ELR (cell line): ENCODE data around the gene PPP2R5C.
A peak's percentile ranks its signal among the peaks of the same experiment; 100 is the strongest.

Source experiments
- DNase-seq: peaks from one replicate; pipeline ENCODE4 v3.0.0-alpha.2; 2015; ENCODE audit warnings: low read depth

Gene PPP2R5C

DNA sequence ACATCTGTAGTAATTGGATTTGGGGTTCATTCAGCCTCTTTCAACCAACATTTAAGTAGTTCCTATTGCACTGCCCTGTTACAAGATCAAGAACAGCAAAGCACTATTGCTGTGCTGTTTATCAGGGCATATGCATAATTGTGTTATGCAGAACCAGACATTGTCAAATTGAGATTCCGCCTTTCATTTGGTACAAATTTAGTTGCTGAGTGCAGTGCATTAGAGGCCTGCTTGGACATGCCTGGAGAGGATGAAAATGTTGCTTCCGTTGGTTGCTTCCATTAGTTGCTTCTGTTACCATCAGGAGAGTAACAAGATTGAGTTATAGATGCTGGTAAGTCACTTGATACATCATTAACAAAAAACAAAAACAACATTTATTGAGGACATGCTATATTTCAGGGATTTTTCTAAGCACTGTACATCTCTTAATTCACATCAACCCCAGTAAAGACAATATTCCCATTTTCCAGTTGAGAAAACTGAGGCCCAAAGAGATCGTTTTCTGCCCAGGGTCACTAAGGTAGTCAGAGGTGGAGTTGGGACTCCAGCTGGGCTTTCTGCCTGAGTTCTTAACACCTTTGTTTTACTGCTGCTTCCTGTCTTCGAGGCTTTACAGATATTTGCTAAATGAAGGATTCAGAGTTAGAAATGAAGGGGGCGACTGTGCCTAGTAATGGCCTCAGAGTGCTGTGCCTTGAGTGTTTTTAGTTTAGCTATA, 79.3 kb downstream of the PPP2R5C start:
- no peak for DNase-seq

DNA sequence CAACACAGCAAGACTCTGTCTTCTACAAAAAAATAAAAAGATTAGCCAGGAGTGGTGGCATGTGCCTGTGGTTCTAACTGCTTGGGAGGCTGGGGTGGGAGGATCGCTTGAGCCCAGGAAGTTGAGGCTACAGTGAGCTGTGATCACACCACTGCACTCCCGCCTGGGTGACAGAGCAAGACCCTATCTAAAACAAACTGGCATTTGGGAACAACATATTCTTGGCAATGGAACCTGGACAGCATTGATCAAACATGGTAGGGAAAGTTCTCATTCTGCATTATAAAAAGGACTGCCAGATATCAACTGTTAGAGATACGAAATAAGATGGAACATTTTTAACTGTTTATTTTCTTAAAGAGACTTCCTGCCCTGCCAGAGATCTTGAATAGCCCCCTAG, 81.5 kb downstream of the PPP2R5C start:
- DNase-seq: no peak

DNA sequence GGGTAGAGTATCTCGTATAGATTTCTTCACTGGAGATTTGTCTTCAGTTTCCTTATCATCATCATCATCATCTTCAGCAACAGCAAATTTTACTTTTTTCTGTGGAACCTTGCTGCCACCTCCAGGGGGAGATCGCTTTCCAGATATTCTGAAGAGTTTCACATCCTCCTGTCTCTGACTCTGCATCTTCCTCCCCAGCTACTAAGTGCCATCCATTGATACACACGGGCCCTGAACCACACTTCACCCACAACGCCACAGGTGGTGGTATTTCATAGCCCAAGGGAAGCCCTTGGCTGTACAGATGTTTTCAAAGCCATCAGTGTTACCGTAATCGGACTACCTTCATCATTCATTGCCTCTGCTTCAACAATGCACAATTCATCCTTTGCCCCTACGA, 82.2 kb downstream of the PPP2R5C start:
- DNase-seq: peak; percentile 23

DNA sequence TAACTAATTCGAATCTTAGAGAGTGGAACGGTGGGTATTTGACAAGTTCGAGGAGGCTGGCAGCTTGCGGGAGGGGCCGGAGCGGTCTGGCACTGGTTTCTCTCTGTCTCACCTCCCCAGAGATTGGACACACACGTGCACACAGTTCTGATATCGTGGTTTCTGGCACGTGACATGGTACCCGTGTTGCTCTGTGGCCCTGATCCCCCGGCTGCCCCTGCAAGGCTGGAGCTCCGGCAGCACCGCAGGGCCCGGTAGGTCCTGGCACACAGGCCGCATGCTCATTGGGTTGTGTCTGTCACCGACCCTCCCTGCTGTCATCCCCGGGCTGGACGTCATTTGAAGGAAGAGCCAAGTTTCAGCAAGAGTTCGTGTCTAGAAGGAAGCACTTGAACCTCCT, 82.7 kb downstream of the PPP2R5C start:
- DNase-seq: no peak

DNA sequence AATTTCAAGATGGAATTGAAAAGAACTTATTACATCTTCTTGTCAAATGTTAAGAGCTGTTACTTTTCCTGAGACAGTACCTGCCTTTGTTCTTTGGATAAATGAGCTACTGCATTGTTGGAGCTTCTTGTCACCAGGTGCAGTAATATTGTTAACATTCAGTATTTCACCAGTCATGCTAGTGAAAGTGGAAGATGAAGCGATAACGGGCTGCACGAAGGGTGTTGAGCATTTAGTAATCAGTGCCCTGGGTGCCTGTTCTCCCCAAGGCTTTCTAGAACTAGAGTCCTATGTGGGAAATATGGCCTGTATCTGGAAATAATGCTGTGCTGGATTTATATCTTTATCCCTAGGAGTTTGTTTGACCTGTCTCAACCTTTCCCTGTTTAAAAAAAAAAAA, 83.2 kb downstream of the PPP2R5C start:
- no peak for DNase-seq

DNA sequence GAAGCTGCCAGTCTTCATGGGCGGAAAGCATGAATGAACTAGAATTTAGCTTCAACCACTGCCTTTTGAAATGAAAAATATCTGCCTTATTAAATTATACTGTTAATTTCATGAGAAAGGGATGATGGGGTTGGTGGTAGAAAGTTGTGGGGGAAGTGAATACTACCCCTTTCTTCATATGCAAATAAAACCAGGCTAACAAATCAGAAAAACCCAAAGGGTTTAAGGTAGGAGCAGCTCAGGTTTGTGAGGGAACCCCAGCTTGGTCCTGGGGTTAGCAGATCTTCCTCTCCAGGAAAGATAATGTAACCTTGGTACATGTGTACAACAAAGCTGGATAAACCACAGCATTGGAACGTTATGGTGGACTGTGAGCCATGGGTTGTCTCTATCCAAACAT, 84.0 kb downstream of the PPP2R5C start:
- no peak for DNase-seq

DNA sequence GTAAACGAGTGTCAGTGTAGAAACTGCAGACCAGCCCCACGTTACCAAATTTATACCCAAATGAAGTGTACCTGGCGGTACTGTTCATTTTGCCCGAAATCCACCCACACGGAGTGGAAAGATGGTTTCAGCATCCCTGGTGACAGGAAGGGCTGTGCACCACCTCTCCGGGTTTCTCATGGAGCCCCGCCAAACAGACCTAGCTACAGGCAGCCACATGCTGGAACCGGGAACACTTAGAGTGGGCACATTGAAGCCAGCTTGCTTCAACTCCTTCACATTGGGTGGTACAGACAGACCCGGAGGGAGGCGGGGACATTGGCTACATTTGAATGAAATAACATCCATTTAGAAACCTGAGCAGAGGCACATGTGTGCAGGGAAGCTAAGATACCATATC, 84.4 kb downstream of the PPP2R5C start:
- DNase-seq: no peak

DNA sequence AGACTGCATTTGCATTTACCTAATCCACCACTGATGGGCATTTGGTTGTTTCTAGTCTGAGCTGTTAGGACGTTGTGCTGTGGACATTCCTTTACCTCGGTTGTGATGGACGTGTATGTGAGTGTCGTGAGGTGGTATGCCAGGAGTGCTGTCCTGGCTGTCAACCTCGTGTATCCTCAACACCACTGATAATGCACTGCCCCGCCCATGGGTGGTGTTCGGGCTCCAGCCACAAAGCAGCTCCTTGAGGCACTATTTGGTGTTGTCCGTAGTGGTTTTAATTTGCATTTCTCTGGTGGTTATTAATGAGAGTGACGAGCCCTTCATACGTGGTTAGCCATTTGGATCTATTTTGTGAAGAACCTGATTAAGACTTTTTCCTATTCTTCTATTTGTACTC, 87.6 kb downstream of the PPP2R5C start:
- no peak for DNase-seq

DNA sequence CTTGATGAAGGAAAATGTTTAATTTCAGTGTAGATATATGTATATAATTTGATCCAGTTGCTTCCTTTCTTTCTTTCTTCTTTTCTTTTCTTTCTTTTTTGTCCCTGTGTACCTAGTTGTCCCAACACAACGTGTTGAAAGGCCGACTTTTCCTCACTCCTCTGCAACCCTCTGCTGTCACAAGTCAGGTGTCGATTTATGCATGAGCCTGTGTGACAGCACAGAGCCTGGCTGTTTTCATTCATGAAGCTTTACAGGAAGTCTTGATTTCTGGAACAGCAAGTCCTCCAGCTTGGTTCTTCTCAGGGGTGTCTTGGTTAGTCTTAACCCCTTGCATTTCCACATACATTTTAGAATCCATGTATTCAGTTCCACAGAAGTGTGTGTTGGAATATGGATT, 88.1 kb downstream of the PPP2R5C start:
- DNase-seq: no peak

DNA sequence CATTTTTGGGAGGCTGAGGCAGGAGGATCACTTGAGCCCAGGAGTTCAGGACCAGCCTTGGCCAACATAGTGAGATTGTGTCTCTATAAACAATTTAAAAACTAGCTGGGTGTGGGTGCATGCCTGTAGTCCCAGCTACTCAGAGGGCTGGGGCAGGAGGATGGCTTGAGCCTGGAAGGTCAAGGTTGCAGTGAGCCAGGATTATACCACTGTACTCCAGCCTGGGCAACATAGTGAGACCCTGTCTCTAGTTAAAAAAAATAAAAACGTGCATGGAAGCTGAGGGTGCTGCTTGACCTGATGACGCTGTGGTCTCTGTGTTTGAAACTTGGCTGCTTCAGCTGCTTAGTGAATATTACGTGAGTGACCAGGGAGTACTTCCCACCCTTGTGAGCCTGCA, 89.7 kb downstream of the PPP2R5C start:
- DNase-seq: no peak

DNA sequence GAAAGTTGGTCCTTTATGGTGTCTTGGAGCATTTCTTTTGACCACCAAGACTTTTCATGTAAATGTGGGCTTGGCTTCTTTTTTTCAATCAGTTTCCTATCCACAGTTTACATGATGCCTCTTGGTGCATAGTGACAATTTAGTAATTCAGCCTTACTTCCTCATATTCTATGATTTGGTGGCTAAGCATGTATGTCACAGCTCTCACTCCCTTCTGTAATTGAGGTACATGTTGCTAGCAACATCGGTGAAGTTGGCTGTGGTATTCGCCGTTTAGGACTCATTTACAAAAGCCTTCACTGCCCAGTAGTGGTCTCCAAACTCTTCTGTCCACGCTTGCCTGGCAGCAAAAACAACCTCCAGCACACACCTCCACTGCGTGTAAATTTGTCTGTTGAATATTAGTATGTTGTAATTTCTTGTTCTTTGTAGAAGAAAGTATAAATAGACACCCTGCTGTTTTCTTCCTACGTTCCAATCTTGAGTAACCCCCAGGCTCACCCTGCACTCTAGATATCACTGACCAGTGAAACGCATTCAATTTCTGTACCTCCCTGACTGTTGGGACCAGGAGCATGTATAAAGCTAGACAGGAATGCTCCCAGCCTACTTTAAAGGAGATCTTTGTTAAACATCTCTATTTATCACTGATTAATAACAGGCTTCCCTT, 90.4 kb downstream of the PPP2R5C start:
- DNase-seq: no peak

DNA sequence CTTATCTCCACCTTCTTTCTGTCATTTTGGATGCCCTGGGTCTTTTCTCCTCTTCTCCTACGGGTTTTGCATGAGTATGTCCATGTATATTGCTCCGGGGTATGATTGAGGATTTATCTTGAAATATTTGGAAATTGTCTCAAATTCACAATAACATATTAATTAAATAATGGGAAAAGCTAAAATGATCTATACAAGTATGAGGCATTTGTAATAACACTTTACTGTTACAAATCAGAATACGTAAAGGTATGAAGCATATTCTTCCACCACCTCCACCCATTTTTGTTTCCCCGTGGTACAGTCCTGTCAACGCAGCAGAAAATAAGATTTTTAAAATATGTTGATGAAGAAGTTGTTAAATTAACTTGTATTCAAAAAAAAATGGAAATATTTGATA, 91.3 kb downstream of the PPP2R5C start:
- DNase-seq: no peak

DNA sequence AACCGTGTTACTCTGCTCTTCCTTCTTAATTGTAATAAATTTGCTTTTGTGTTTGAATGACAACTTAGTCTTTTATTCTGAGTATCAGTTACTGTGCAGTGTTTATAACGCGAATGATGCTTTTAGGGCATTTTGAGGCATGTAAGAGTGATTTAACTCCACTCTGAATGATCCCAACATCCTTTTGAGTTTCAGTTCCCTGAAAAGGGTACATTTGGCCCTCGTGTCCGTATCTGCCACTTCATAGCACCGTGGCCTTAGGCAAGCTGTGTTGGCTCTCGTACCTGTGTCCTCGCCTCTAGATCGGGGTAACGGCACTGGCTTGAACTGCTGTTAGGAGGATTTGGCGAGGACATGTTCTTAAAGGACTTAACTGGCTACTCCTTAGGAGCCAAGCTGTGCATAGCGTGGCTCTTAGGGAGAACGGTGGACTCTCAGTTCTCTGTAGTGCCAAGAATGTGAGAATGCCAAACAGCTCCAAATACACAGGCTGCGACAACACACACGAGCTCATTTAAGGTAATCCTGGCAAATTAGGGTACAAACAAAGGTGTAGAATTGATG, 92.0 kb downstream of the PPP2R5C start:
- no peak for DNase-seq

DNA sequence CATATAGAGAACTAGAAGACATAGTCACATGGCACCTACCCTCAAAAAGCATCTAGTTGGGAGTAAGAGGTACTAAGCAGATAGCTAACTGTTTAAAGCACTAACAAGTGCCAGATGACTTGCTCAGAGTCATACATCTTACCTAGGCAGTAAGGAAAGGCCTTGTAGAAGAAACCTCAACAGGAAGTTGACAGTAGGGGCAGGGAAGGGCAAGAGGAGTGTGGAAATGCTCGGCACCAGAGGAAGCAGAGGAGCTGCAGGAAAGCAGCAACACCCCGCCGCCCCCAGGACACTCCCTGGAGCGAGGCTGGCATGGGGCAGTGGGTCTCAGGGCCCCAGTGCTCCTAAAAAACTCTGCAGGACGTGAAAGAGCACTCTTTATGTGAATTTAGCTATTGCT, 92.9 kb downstream of the PPP2R5C start:
- DNase-seq: peak; percentile 27

DNA sequence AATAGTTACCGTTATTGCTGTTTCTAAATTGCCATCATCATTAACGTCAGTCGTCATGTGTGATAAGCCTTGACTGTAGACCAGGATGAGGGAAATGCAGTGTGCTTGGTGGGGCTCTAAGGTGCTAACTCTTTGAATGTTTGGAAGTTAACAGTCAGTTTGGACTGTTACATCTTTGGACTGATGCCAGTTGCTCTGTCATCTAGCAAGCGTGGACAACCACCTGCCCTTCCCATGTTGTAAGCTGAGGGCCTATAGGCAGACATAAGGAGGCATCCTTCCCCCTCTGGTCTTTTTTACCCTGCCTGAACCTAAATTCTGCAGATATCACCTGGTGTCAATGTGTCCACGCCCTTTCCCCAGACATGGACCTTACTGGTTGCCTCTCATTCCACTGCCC, 94.4 kb downstream of the PPP2R5C start:
- DNase-seq: no peak

DNA sequence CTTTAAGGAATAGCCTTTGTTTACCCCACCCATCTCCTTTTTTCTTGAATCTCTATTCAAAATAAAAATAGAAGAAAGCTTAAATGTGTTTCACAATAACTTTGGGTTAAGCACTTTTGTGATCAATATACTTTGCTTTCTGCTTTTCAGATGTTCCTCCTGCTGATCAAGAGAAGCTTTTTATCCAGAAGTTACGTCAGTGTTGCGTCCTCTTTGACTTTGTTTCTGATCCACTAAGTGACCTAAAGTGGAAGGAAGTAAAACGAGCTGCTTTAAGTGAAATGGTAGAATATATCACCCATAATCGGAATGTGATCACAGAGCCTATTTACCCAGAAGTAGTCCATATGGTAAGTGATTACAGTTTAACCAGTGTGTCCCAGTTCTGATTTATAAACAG, 95.0 kb downstream of the PPP2R5C start:
- DNase-seq: no peak

DNA sequence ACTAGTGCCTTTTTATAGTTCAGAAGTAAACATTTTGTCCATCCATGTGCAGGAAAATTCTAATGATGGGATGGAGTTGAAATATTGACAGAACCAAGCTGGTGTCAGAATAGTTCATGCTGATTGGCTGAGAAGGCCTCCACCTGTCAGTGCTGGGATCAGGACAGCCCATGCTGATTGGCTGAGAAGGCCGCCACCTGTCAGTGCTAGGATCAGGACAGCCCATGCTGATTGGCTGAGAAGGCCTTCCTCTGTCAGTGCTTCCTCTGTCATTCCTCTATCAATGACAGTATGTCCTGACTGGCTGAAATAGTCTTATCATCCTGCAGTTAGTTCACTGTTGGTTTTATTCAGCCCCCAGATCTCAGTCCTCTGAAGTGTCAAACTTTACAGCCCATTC, 95.7 kb downstream of the PPP2R5C start:
- DNase-seq: no peak

DNA sequence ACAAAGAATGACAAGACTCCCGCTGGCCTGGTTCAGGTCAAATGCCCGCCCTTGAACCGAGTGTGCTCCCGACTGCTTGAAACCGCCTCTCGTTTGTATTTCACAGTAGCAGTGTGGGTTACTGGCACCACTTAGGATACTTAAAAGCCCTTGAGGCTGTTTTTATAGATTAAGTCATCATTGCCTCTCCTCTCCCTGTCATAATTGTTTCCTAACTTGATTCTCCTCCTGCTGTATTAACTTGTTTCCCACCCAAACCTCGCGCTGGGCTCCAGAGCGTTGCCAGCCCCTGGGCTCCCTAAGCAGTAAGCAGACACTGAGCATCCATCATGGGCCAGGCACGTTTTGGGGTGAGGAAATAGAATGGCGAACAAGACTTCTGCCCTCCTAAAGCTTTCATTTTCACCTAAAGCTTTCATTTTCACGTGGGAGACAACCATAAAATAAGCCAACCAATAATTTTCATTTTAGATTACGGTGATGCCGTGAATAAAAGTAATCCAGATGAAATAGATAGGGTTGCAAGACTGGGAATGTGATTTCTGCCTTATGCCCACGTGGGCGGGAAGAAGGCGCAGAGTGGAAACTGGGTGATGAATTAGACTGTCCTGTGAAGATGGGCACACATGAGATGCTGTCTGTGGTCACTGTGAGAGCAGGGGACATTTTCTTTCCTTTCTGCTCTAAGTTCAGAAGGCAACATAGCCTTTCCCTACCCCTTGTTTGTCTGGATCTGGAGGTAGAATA, 97.5 kb downstream of the PPP2R5C start:
- DNase-seq: no peak

DNA sequence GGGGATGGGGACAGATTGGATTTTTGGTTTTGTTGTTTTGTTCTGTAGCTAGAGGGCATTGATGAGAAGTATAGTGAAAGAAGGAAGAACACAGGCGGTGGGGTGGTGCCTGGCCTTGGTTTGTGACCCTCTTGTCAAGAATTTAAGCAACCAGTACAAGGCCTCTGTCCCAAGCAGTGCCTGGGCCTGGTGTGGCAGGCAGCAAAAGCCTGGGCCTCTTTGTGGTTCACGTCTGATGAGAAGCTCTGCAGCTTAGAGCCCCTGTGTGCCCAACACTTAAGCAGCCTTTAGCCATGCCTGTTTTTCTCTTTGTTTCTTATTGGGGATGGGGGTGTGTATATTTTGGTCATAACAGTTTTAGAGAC, 98.0 kb downstream of the PPP2R5C start:
- DNase-seq: no peak

DNA sequence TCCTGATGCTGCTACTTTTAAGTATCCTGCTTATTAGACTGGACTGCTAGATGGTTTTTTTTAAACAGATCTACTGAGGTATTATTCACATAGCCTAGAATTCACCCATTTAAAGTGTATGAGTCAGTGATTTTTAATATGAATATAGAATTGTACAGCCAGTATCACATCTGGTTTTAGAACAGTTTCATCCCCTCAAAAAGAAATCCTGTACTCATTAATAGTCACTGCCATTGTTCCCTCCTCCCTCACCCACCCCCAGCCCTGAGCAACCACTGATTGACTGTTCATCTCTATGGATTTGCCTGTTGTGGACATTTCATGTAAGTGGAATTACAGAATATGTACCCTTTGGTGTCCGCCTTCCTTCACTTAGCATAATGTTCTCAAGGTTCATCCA, 98.4 kb downstream of the PPP2R5C start:
- no peak for DNase-seq

DNA sequence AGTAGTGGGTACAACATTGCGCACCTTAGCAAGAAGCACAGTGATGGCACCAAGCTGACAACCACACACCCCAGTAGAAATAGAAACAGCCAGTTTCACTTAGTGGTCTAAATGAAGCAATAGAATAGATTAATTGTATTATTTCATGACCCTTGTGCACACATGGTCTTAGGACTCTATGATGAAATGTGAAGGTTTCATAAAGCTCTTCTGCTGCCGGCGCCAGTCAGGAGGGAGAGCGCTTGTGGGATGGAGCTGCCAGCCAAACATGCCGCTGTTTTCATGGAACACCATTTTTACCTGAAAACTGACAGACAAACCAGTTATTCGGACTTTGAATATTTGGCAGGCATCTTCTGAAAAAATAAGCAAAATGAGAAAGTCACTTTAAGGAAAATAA, 100.0 kb downstream of the PPP2R5C start:
- no peak for DNase-seq

DNA sequence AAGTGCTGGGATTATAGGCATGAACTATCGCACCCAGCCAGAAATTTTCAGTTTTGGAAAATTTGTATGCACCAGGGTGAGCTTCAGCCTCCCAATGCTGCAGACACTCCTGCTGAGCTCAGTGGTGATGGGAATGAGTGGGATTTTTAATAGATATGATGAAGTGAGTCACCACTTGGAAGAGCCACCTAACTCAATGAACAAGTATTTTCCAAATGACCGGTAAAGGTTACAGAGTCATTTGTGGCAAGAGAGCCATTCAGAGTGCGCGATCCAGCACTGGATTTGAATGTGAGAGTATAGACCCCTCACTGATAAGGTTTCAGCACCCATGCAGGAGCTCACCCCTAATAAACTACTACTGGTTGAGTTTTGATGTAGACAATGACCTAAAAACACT, 100.7 kb downstream of the PPP2R5C start:
- DNase-seq: peak; percentile 46

DNA sequence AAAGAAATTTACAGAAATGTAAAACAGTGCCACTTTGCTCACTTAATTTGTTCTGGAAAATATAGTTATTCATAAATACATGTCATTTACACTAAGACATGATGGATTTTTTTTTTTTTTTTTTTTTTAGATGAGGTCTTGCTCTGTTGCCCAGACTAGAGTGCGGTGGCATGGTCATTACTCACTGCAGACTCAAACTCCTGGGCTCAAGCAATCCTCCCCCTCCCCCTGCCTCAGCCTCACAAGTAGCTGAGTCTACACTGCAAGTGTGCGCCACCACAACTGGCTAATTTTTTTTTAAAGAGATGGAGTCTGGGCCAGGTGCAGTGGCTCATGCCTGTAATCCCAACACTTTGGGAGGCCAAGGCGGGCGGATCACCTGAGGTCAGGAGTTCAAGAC, 101.2 kb downstream of the PPP2R5C start:
- DNase-seq: no peak
